Measurements from ENCODE around the gene CERCAM.

- TF ChIP-seq, protein P1, sequence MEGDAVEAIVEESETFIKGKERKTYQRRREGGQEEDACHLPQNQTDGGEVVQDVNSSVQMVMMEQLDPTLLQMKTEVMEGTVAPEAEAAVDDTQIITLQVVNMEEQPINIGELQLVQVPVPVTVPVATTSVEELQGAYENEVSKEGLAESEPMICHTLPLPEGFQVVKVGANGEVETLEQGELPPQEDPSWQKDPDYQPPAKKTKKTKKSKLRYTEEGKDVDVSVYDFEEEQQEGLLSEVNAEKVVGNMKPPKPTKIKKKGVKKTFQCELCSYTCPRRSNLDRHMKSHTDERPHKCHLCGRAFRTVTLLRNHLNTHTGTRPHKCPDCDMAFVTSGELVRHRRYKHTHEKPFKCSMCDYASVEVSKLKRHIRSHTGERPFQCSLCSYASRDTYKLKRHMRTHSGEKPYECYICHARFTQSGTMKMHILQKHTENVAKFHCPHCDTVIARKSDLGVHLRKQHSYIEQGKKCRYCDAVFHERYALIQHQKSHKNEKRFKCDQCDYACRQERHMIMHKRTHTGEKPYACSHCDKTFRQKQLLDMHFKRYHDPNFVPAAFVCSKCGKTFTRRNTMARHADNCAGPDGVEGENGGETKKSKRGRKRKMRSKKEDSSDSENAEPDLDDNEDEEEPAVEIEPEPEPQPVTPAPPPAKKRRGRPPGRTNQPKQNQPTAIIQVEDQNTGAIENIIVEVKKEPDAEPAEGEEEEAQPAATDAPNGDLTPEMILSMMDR (conservative IDR thresholded peaks at IDR 0.05; ENCODE audit: low read depth in 2 of 2), result no peak
- TF ChIP-seq POLR2AphosphoS5 (IDR thresholded peaks at IDR 0.05; ENCODE audit: low read depth), result no peak
- no peak for TF ChIP-seq EZH2 (IDR thresholded peaks at IDR 0.05; ENCODE audit: low read depth, unreplicated experiment)
- no peak for TF ChIP-seq CREB1 (CRISPR knock-in tag; IDR thresholded peaks at IDR 0.05; ENCODE audit: low read depth)
- TF ChIP-seq, protein P2, sequence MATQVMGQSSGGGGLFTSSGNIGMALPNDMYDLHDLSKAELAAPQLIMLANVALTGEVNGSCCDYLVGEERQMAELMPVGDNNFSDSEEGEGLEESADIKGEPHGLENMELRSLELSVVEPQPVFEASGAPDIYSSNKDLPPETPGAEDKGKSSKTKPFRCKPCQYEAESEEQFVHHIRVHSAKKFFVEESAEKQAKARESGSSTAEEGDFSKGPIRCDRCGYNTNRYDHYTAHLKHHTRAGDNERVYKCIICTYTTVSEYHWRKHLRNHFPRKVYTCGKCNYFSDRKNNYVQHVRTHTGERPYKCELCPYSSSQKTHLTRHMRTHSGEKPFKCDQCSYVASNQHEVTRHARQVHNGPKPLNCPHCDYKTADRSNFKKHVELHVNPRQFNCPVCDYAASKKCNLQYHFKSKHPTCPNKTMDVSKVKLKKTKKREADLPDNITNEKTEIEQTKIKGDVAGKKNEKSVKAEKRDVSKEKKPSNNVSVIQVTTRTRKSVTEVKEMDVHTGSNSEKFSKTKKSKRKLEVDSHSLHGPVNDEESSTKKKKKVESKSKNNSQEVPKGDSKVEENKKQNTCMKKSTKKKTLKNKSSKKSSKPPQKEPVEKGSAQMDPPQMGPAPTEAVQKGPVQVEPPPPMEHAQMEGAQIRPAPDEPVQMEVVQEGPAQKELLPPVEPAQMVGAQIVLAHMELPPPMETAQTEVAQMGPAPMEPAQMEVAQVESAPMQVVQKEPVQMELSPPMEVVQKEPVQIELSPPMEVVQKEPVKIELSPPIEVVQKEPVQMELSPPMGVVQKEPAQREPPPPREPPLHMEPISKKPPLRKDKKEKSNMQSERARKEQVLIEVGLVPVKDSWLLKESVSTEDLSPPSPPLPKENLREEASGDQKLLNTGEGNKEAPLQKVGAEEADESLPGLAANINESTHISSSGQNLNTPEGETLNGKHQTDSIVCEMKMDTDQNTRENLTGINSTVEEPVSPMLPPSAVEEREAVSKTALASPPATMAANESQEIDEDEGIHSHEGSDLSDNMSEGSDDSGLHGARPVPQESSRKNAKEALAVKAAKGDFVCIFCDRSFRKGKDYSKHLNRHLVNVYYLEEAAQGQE (IDR thresholded peaks at IDR 0.05; ENCODE audit: unreplicated experiment), result no peak
- TF ChIP-seq JUNB (IDR thresholded peaks at IDR 0.05; ENCODE audit: unreplicated experiment), result no peak
Observed at GRCh38 chr9:128416014-128416413, 4.6 kb upstream of the CERCAM start.
